Measurements from ENCODE around the gene NSD1. TPM values are rescaled to one million over a fixed set of nuclear protein-coding genes. Genes with fewer than 3 reads are reported as not detected.

The NSD1 gene
- total and polyA plus RNA-seq, 2 of the 8 experiments (the other 6 are each of a cell fraction or from before 2014, with no cell fraction given), result 22.8 to 168 TPM

GRCh38 chr5:177332896-177333260, 199.3 kb downstream of the NSD1 start:
- Histone ChIP-seq H2AFZ (ENCODE audit: low read length) (no peak overlapping the region), H3K56ac (replicated peaks; ENCODE audit: insufficient read length, low read depth, low read length) (no peak overlapping the region), H3K23me2 (ENCODE audit: low read depth, low read length) (no peaks in the 10 kb centered on the region), H3K4ac (replicated peaks; ENCODE audit: insufficient read length, low read depth, low read length) (no peak overlapping the region), H4K8ac (ENCODE audit: extremely low read depth, insufficient read depth, low read length) (no peak overlapping the region), H2BK20ac (ENCODE audit: low read length) (no peak overlapping the region), H3K18ac (ENCODE audit: extremely low read depth, low read length) (no peak overlapping the region), H3K9ac (replicated peaks in 1 of 4; ENCODE audit: extremely low read depth in 1 of 4, low read depth in 3 of 4, low read length in 3 of 4) (no peak overlapping the region), H3K27ac (ENCODE audit: low read depth, low read length) (no peak overlapping the region), H4K91ac (replicated peaks; ENCODE audit: insufficient read length, low read length) (no peak overlapping the region), H3K14ac (ENCODE audit: insufficient read length) (no peak overlapping the region), H2BK15ac (ENCODE audit: low read length) (no peak overlapping the region), H2BK120ac (replicated peaks; ENCODE audit: low read depth, low read length) (no peak overlapping the region), H3K4me2 (ENCODE audit: insufficient read depth in 1 of 2, low read depth in 2 of 2, low read length in 2 of 2) (no peak overlapping the region), H3K4me1 (replicated peaks in 1 of 4; ENCODE audit: control insufficient read depth in 3 of 4, insufficient read depth in 4 of 4, low read length in 3 of 4) (peaks cover 0 to 3% (median 1%) of the 10 kb centered on the region in 4 experiments; a peak in 4 of 7 replicates), H3K79me1 (ENCODE audit: low read depth, low read length) (no peaks in the 10 kb centered on the region), H3K9me3 (ENCODE audit: insufficient read depth in 2 of 2, low read depth in 1 of 2, low read length in 1 of 2) (no peaks in the 10 kb centered on the region), H3K4me3 (ENCODE audit: extremely low read depth in 1 of 4, insufficient read depth in 2 of 4, low read depth in 3 of 4, low read length in 4 of 4) (no peak overlapping the region), H3K36me3 (ENCODE audit: control insufficient read depth in 2 of 4, insufficient read depth in 4 of 4, low read length in 3 of 4) (peaks cover 19 to 36% (median 32%) of the 10 kb centered on the region in 4 experiments), H3K79me2 (ENCODE audit: control insufficient read depth in 1 of 2, insufficient read depth in 2 of 2, low read length in 2 of 2) (no peaks in the 10 kb centered on the region), H4K5ac (ENCODE audit: insufficient read length, low read depth, low read length) (no peak overlapping the region), H3K23ac (ENCODE audit: insufficient read length) (no peak overlapping the region), H3K27me3 (replicated peaks in 1 of 4; ENCODE audit: control insufficient read depth in 3 of 4, extremely low read depth in 1 of 4, insufficient read depth in 3 of 4, low read length in 3 of 4) (no peaks in the 10 kb centered on the region), H2BK12ac (ENCODE audit: low read depth, low read length) (no peak overlapping the region), H2BK5ac (ENCODE audit: low read depth, low read length) (peak overlapping the region; percentile 60; the same call in 1 of the 2 replicates), H2AK5ac (ENCODE audit: low read depth, low read length) (no peak overlapping the region), H4K20me1 (replicated peaks in 1 of 2; ENCODE audit: control insufficient read depth in 1 of 2, insufficient read depth in 2 of 2, low read length in 2 of 2) (peaks cover 0 to 9% of the 10 kb centered on the region in 2 experiments)
- POLR2A ChIA-PET (ENCODE audit: partially characterized antibody), result interaction anchor here (1.0 kb wide), 2 partner anchors 13 to 115 kb away, joined by 3 read pairs; no protein-coding TSS in a partner anchor
- TF ChIP-seq TAF7 (optimal IDR thresholded peaks at IDR 0.05; ENCODE audit: borderline replicate concordance, low read depth, low read length) (no peak), CBX5 (IDR thresholded peaks at IDR 0.05; ENCODE audit: low read depth, low read length) (no peak), SIX5 (IDR thresholded peaks at IDR 0.05; ENCODE audit: low read depth, low read length) (no peak), RAD21 (IDR thresholded peaks at IDR 0.05 in 1 of 2, conservative IDR thresholded peaks at IDR 0.05 in 1 of 2; ENCODE audit: low read depth in 2 of 2, low read length in 2 of 2) (no peak), SRF (IDR thresholded peaks at IDR 0.05; ENCODE audit: low read depth, low read length) (no peak), CEBPB (IDR thresholded peaks at IDR 0.05; ENCODE audit: low read depth, low read length) (no peak), YY1 (IDR thresholded peaks at IDR 0.05; ENCODE audit: low read depth, low read length) (no peak), HDAC6 (IDR thresholded peaks at IDR 0.05; ENCODE audit: low read depth, low read length) (no peak), GABPA (IDR thresholded peaks at IDR 0.05; ENCODE audit: borderline replicate concordance, insufficient read depth, low read length) (no peak), USF2 (IDR thresholded peaks at IDR 0.05; ENCODE audit: low read length) (no peak)
- CTCF ChIA-PET (ENCODE audit: partially characterized antibody), result interaction anchor here (3.4 to 10.3 kb wide), 2 partner anchors 16 to 24 kb away, joined by 18 to 100 read pairs; no protein-coding TSS in a partner anchor
- no peak for DNase-seq (ENCODE audit: low read depth in 1 of 2, low spot score in 2 of 2)
- WGBS, 2 experiments (ENCODE audit: extremely low coverage in 1 of 2, insufficient coverage in 1 of 2, insufficient read length in 1 of 2, insufficient replicate concordance in 2 of 2, low coverage in 1 of 2, low lambda C conversion rate in 2 of 2, missing lambda C conversion rate in 1 of 2), result 93% methylated on average over 13 of the region's 13 CpGs; no CpG with 5 or more reads in 1 of the 2 experiments
- no peak for FAIRE-seq
